CD4-positive, CD25-positive, alpha-beta regulatory T cell (primary cell): Measurements from ENCODE around the gene INSYN2B. TPM values are rescaled to one million over a fixed set of nuclear protein-coding genes. Genes with fewer than 3 reads are reported as not detected.
"Not testable (repeated sequence)": the region's sequence is repeated elsewhere in the genome, so short reads cannot be mapped to it uniquely, and the experiment has no call there.

Experiments
- ATAC-seq, 2 donors: fragments of 150-1000 bp; cut with Tn5 transposase; one replicate each; pipeline ENCODE4 v1.10.0; 2021; ENCODE audit warnings: low read depth in 2 of 2, moderate number of reproducible peaks in 2 of 2, moderate library complexity in 1 of 2
- DNase-seq, 3 donors: peaks; one replicate each; pipeline versions ENCODE4 v3.0.0 to v3.0.0-alpha.2; 2012 to 2022; ENCODE audit warnings: mixed read lengths in 1 of 3
- H3K27ac ChIP-seq: one replicate; pipeline ENCODE4 v1.7.0; 2013; ENCODE audit warnings: mild to moderate bottlenecking, low read length; ENCODE audit not compliant: insufficient read depth, poor library complexity, severe bottlenecking
- H3K27me3 ChIP-seq: one replicate; pipeline ENCODE4 v1.7.0; 2013; ENCODE audit warnings: low read length; ENCODE audit not compliant: control insufficient read depth, insufficient read depth
- H3K36me3 ChIP-seq: one replicate; pipeline ENCODE4 v1.7.0; 2013; ENCODE audit warnings: mild to moderate bottlenecking, low read length, moderate library complexity; ENCODE audit not compliant: control insufficient read depth, insufficient read depth
- H3K4me1 ChIP-seq: 2 replicates; pipeline ENCODE4 v1.7.0; 2013; ENCODE audit warnings: mild to moderate bottlenecking, low read length; ENCODE audit not compliant: insufficient read depth, control insufficient read depth, poor library complexity, severe bottlenecking
- H3K4me3 ChIP-seq: one replicate; pipeline ENCODE4 v1.7.0; 2013; ENCODE audit warnings: low read depth, mild to moderate bottlenecking, low read length, moderate library complexity
- H3K9me3 ChIP-seq, 2 experiments: 1 replicate in 1 of 2; 2 replicates in 1 of 2; pipeline ENCODE4 v1.7.0; 2013; ENCODE audit warnings: low read length in 2 of 2, mild to moderate bottlenecking in 1 of 2, moderate library complexity in 1 of 2; ENCODE audit not compliant: control insufficient read depth in 2 of 2
- H3K27ac Mint-ChIP-seq, 3 donors: one replicate each; pipeline ENCODE4 v1.8.0; 2020 to 2022; ENCODE audit warnings: mild to moderate bottlenecking in 3 of 3, mixed read lengths in 3 of 3, moderate library complexity in 2 of 3
- H3K27me3 Mint-ChIP-seq: one replicate; pipeline ENCODE4 v1.8.0; 2022; ENCODE audit warnings: mild to moderate bottlenecking, mixed read lengths
- H3K36me3 Mint-ChIP-seq: one replicate; pipeline ENCODE4 v1.8.0; 2020; ENCODE audit warnings: mixed read lengths
- H3K4me1 Mint-ChIP-seq, 4 donors: one replicate each; pipeline ENCODE4 v1.8.0; 2020 to 2022; ENCODE audit warnings: mixed read lengths in 4 of 4, mild to moderate bottlenecking in 1 of 4
- H3K4me3 Mint-ChIP-seq, 4 donors: one replicate each; pipeline ENCODE4 v1.8.0; 2020 to 2022; ENCODE audit warnings: mild to moderate bottlenecking in 4 of 4, mixed read lengths in 4 of 4, moderate library complexity in 3 of 4
- H3K9me3 Mint-ChIP-seq, 7 donors: one replicate each; pipeline ENCODE4 v1.8.0; 2020 to 2022; ENCODE audit warnings: mixed read lengths in 7 of 7, mild to moderate bottlenecking in 3 of 7, moderate library complexity in 2 of 7
- polyA plus RNA-seq, 4 donors: library from polyadenylated mRNA; unstranded; fragments of 300-500 nt; fragmentation: Illumina TruSeq; gene quantifications; one replicate each; pipeline ENCODE4 v1.2.3, GENCODE V29; 2021
- total RNA-seq: library from RNA; stranded (reverse); gene quantifications from one replicate; pipeline ENCODE4 v1.2.3, GENCODE V29; 2022

The INSYN2B gene
- total and polyA plus RNA-seq, 5 donors from 2014 or later, result 0.07 to 0.25 (median 0.15) TPM; not detected in 2

GRCh38 chr5:169837686-169838085, 142.6 kb downstream of the INSYN2B start:
- Mint-ChIP-seq H3K36me3 (peaks cover 60% of the 10 kb centered on the region), H3K4me1 (peaks cover 17 to 31% (median 29%) of the 10 kb centered on the region in 4 donors), H3K9me3 (peaks cover 0 to 2% (median 0%) of the 10 kb centered on the region in 7 donors), H3K27ac (peak overlapping the region in 1 of 3 donors; percentile 47), H3K4me3 (no peak overlapping the region), H3K27me3 (no peaks in the 10 kb centered on the region)
- H3K4me1 ChIP-seq, result no peaks in the 10 kb centered on the region
- H3K4me3 ChIP-seq, result no peak overlapping the region
- H3K27me3 ChIP-seq, result no peaks in the 10 kb centered on the region
- no peak overlapping the region for H3K27ac ChIP-seq
- H3K9me3 ChIP-seq, result no peaks in the 10 kb centered on the region
- DNase-seq (no peak), ATAC-seq (no peak)
- H3K36me3 ChIP-seq, result peaks cover 37% of the 10 kb centered on the region

GRCh38 chr5:169836835-169837536, 143.3 kb downstream of the INSYN2B start:
- peaks cover 36% of the 10 kb centered on the region for H3K36me3 ChIP-seq
- no peaks in the 10 kb centered on the region for H3K4me1 ChIP-seq
- no peaks in the 10 kb centered on the region for H3K27me3 ChIP-seq
- Mint-ChIP-seq H3K27me3 (no peaks in the 10 kb centered on the region), H3K4me3 (no peak overlapping the region), H3K9me3 (peaks cover 0 to 2% (median 0%) of the 10 kb centered on the region in 7 donors), H3K27ac (peak overlapping the region in 2 of 3 donors; percentile 47 to 72), H3K36me3 (peaks cover 53% of the 10 kb centered on the region), H3K4me1 (peaks cover 20 to 37% (median 32%) of the 10 kb centered on the region in 4 donors)
- ATAC-seq, result no peak
- no peak overlapping the region for H3K4me3 ChIP-seq
- H3K27ac ChIP-seq, result no peak overlapping the region
- DNase-seq, result no peak
- H3K9me3 ChIP-seq, result no peaks in the 10 kb centered on the region

DNA sequence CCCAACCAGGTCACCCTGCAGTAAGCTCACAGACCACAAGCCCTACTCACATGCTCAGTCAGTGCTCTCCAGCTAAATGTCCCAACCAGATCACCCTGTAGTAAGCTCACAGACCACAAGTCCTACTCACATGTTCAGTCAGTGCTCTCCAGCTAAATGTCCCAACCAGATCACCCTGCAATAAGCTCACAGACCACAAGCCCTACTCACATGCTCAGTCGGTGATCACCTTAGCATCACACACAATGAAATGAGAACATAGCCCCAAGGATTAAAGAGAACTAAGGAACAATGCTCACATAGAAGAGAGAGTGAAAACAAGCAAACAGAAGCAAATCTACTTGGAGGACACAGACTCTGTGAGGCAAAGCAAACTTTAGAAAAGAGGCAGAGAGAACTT, 145.8 kb downstream of the INSYN2B start:
- not testable (repeated sequence) for H3K27ac Mint-ChIP-seq, H3K27me3 Mint-ChIP-seq, H3K4me3 ChIP-seq, DNase-seq, ATAC-seq, H3K9me3 Mint-ChIP-seq, H3K27me3 ChIP-seq, H3K4me1 ChIP-seq, H3K27ac ChIP-seq, H3K9me3 ChIP-seq
- H3K36me3 ChIP-seq, result peaks cover 17% of the 10 kb centered on the region
- peaks cover 26 to 48% (median 36%) of the 10 kb centered on the region in 4 donors for H3K4me1 Mint-ChIP-seq
- H3K4me3 Mint-ChIP-seq, result peak overlapping the region in 1 of 4 donors; percentile 48
- H3K36me3 Mint-ChIP-seq, result peaks cover 29% of the 10 kb centered on the region

DNA sequence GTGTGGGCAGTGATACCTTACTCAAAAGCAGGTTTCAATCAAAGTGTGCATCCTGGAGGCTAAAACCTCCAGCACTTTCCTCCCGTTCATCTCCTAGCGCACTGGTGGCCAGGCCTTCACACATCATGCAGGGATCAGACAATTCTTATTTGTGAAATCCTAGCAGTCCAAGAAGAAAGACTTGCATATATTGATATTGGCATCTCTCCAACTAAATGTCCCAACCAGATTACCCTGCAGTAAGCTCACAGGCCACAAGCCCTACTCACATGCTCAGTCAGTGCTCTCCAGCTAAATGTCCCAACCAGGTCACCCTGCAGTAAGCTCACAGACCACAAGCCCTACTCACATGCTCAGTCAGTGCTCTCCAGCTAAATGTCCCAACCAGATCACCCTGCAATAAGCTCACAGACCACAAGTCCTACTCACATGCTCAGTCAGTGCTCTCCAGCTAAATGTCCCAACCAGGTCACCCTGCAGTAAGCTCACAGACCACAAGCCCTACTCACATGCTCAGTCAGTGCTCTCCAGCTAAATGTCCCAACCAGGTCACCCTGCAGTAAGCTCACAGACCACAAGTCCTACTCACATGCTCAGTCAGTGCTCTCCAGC, 146.5 kb downstream of the INSYN2B start:
- not testable (repeated sequence) for DNase-seq, H3K4me3 Mint-ChIP-seq, H3K27ac Mint-ChIP-seq, H3K9me3 ChIP-seq, H3K4me1 ChIP-seq, H3K27me3 Mint-ChIP-seq, H3K4me3 ChIP-seq, ATAC-seq, H3K9me3 Mint-ChIP-seq, H3K27ac ChIP-seq, H3K27me3 ChIP-seq
- Mint-ChIP-seq H3K36me3 (peaks cover 29% of the 10 kb centered on the region), H3K4me1 (peaks cover 28 to 48% (median 37%) of the 10 kb centered on the region in 4 donors)
- peaks cover 11% of the 10 kb centered on the region for H3K36me3 ChIP-seq

- ATAC-seq (peak in 1 of 2 donors; percentile 50), DNase-seq (no peak)
- Histone ChIP-seq H3K27ac (no peak overlapping the region), H3K9me3 (no peaks in the 10 kb centered on the region), H3K4me1 (no peaks in the 10 kb centered on the region), H3K4me3 (no peak overlapping the region), H3K36me3 (peaks cover 11% of the 10 kb centered on the region), H3K27me3 (no peaks in the 10 kb centered on the region)
- H3K27ac Mint-ChIP-seq, result peak overlapping the region in 2 of 3 donors; percentile 56 to 67
- H3K27me3 Mint-ChIP-seq, result no peaks in the 10 kb centered on the region
- no peak overlapping the region for H3K4me3 Mint-ChIP-seq
- peaks cover 0 to 2% (median 0%) of the 10 kb centered on the region in 7 donors for H3K9me3 Mint-ChIP-seq
- peaks cover 22 to 41% (median 31%) of the 10 kb centered on the region in 4 donors for H3K4me1 Mint-ChIP-seq
- H3K36me3 Mint-ChIP-seq, result peaks cover 21% of the 10 kb centered on the region
These were observed 147.4 kb downstream of the INSYN2B start for GRCh38 chr5:169832845-169833244.

DNA sequence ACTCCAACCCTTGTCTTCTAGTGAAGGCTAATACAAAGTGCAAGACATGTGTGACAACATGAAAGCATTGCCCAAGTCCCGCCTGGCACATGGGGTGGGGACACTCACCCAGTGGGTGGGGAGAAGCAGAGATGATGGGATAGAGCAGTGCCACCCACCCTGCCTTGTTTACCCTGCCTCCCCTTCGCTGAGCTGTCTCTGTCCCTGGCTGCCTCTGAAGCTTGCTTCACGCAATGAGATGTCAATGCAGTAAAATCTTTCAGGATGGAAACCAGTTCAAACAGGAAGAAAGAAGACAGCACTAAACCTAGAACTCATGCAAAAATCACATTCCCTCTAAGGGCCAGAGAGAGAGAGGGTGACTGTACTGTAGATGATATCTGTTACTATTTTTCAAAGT, 148.0 kb downstream of the INSYN2B start:
- Histone ChIP-seq H3K27ac (no peak overlapping the region), H3K4me3 (no peak overlapping the region), H3K36me3 (peaks cover 11% of the 10 kb centered on the region), H3K27me3 (no peaks in the 10 kb centered on the region), H3K9me3 (no peaks in the 10 kb centered on the region), H3K4me1 (no peaks in the 10 kb centered on the region)
- Mint-ChIP-seq H3K4me3 (no peak overlapping the region), H3K9me3 (peaks cover 0 to 2% (median 0%) of the 10 kb centered on the region in 7 donors), H3K36me3 (peaks cover 20% of the 10 kb centered on the region), H3K4me1 (peaks cover 16 to 37% (median 29%) of the 10 kb centered on the region in 4 donors), H3K27me3 (no peaks in the 10 kb centered on the region), H3K27ac (peak overlapping the region; percentile 8 to 85 (median 67))
- no peak for DNase-seq
- no peak for ATAC-seq

GRCh38 chr5:169831331-169831730, 149.0 kb downstream of the INSYN2B start:
- no peak overlapping the region for H3K4me3 Mint-ChIP-seq
- Histone ChIP-seq H3K4me3 (no peak overlapping the region), H3K9me3 (no peaks in the 10 kb centered on the region), H3K27ac (no peak overlapping the region), H3K36me3 (peaks cover 11% of the 10 kb centered on the region), H3K27me3 (no peaks in the 10 kb centered on the region), H3K4me1 (no peaks in the 10 kb centered on the region)
- H3K27ac Mint-ChIP-seq, result peak overlapping the region in 2 of 3 donors; percentile 32 to 67
- H3K27me3 Mint-ChIP-seq, result no peaks in the 10 kb centered on the region
- DNase-seq (no peak), ATAC-seq (no peak)
- H3K36me3 Mint-ChIP-seq, result peaks cover 20% of the 10 kb centered on the region
- peaks cover 9 to 31% (median 25%) of the 10 kb centered on the region in 4 donors for H3K4me1 Mint-ChIP-seq
- H3K9me3 Mint-ChIP-seq, result peaks cover 0 to 2% (median 0%) of the 10 kb centered on the region in 7 donors
